Endothelial cell of umbilical vein (primary cell): ENCODE measurements around the gene TBC1D16. TPM values are rescaled to one million over a fixed set of nuclear protein-coding genes. Genes with fewer than 3 reads are reported as not detected.

Experiments
- BruUV-seq: library from RNA; stranded (reverse); fragments of 400-500 nt; replicated peaks from 2 replicates; lab custom pipeline; 2021; lab: Mats Ljungman, UMichigan
- CTCF ChIA-PET: fragments of 300-600, 350-600 bp; sonication (Branson Sonifier 250); formaldehyde crosslinking; loops from one replicate; lab custom pipeline; 2021; ENCODE audit warnings: antibody characterized with exemption, inconsistent platforms; lab: Charles Lee
- POLR2A ChIA-PET: fragments of 300-600, 350-600 bp; sonication (Branson Sonifier 250); formaldehyde crosslinking; loops from one replicate; lab custom pipeline; 2021; ENCODE audit warnings: antibody characterized with exemption, inconsistent platforms; lab: Charles Lee
- DNase-seq: peaks from one replicate; pipeline ENCODE4 v3.0.0-alpha.2; 2011; ENCODE audit warnings: low read depth, low spot score
- FAIRE-seq: peaks from 2 replicates; lab custom pipeline; 2011; peaks lifted over from hg19 to GRCh38; lab: Jason Lieb, UNC
- H2AFZ ChIP-seq: 2 replicates; pipeline ENCODE4 v1.6.0; 2012; ENCODE audit warnings: low read depth, low read length, control low read depth, inconsistent platforms
- H3K27ac ChIP-seq: 2 replicates; pipeline ENCODE4 v1.5.1; 2011; ENCODE audit warnings: low read depth, mild to moderate bottlenecking, control low read depth, low read length, moderate library complexity; ENCODE audit not compliant: insufficient read depth
- H3K27me3 ChIP-seq, 2 experiments: 2 replicates each; pipeline versions ENCODE4 v1.6.0 to v1.6.1; 2011; ENCODE audit warnings: low read length in 2 of 2, mixed read lengths in 1 of 2; ENCODE audit not compliant: control insufficient read depth in 2 of 2, insufficient read depth in 2 of 2
- H3K36me3 ChIP-seq, 2 experiments: 2 replicates in 1 of 2; 3 replicates in 1 of 2; pipeline ENCODE4 v1.5.1; 2011; ENCODE audit warnings: low read length in 2 of 2, mild to moderate bottlenecking in 1 of 2, moderate library complexity in 1 of 2; ENCODE audit not compliant: control insufficient read depth in 2 of 2, insufficient read depth in 2 of 2; ENCODE audit errors: extremely low read depth in 1 of 2
- H3K4me1 ChIP-seq: 3 replicates; pipeline ENCODE4 v1.5.1; 2011; ENCODE audit warnings: mild to moderate bottlenecking, low read length; ENCODE audit not compliant: control insufficient read depth, insufficient read depth; ENCODE audit errors: extremely low read depth
- H3K4me2 ChIP-seq: 2 replicates; pipeline ENCODE4 v1.6.1; 2011; ENCODE audit warnings: low read length, control low read depth, mixed read lengths; ENCODE audit not compliant: insufficient read depth
- H3K4me3 ChIP-seq, 3 experiments: fragments of 200-600 bp in 1 of 3; sonication (generic), shearing (Covaris generic) in 1 of 3; replicated peaks in 1 of 3; 2 replicates each; pipeline ENCODE4 v1.5.1; 2011 to 2016; ENCODE audit warnings: control low read depth in 3 of 3, low read length in 3 of 3, mild to moderate bottlenecking in 2 of 3, inconsistent platforms in 1 of 3, low read depth in 1 of 3, moderate library complexity in 1 of 3; ENCODE audit not compliant: insufficient read depth in 1 of 3
- H3K79me2 ChIP-seq: 2 replicates; pipeline ENCODE4 v1.6.0; 2012; ENCODE audit warnings: low read length, inconsistent platforms; ENCODE audit not compliant: control insufficient read depth, insufficient read depth
- H3K9ac ChIP-seq: replicated peaks from 2 replicates; pipeline ENCODE3; 2011; ENCODE audit warnings: low read length, control low read depth; ENCODE audit not compliant: insufficient read depth; ENCODE audit errors: extremely low read depth
- H3K9me1 ChIP-seq: replicated peaks from 3 replicates; pipeline ENCODE4 v1.6.0; 2011; ENCODE audit warnings: mild to moderate bottlenecking, low read length; ENCODE audit not compliant: control insufficient read depth, insufficient read depth; ENCODE audit errors: extremely low read depth
- H3K9me3 ChIP-seq: replicated peaks from 2 replicates; pipeline ENCODE4 v1.5.1; 2012; ENCODE audit warnings: low read length, inconsistent platforms; ENCODE audit not compliant: control insufficient read depth, insufficient read depth
- H4K20me1 ChIP-seq: replicated peaks from 2 replicates; pipeline ENCODE3; 2011; ENCODE audit warnings: mild to moderate bottlenecking, low read length; ENCODE audit not compliant: control insufficient read depth, insufficient read depth; ENCODE audit errors: extremely low read depth
- EZH2 ChIP-seq: IDR thresholded peaks from 2 replicates; pipeline ENCODE4 v1.6.1; 2012; ENCODE audit warnings: borderline replicate concordance, low read depth, mild to moderate bottlenecking, moderate library complexity, low read length, inconsistent platforms; ENCODE audit not compliant: severe bottlenecking
- FOS ChIP-seq: IDR thresholded peaks from 2 replicates; pipeline ENCODE4 v1.6.1; 2011; ENCODE audit warnings: mild to moderate bottlenecking, low read length, moderate library complexity, borderline replicate concordance; ENCODE audit not compliant: insufficient read depth
- GATA2 ChIP-seq: IDR thresholded peaks from 2 replicates; pipeline ENCODE4 v1.7.0; 2011; ENCODE audit warnings: low read depth, mild to moderate bottlenecking, moderate library complexity, mixed read lengths, low read length; ENCODE audit not compliant: insufficient read length, insufficient read depth
- MYC ChIP-seq: IDR thresholded peaks from one replicate; pipeline ENCODE4 v1.6.1; 2011; ENCODE audit warnings: mild to moderate bottlenecking, low read depth, low read length
- POLR2A ChIP-seq: IDR thresholded peaks from 2 replicates; pipeline ENCODE4 v1.6.1; 2012; ENCODE audit warnings: low read depth, mild to moderate bottlenecking, control low read depth, low read length
- POLR2AphosphoS5 ChIP-seq: IDR thresholded peaks from 2 replicates; pipeline ENCODE4 v1.6.1; 2012; ENCODE audit warnings: low read depth, mild to moderate bottlenecking, control low read depth, low read length, moderate library complexity; ENCODE audit not compliant: insufficient read depth
- dilution Hi-C: fragments of 300-500 bp; cut with MboI; formaldehyde crosslinking; loops from one replicate; pipeline ENCODE4 v1.15.0; 2019; ENCODE audit warnings: low sequenced_read_pairs; ENCODE audit not compliant: extremely low pct_ligation_motif_present
- intact Hi-C: fragments of 100-400 bp; cut with micrococcal nuclease; formaldehyde crosslinking; loops from one replicate; pipeline ENCODE4 v1.10.0; 2022
- polyA plus RNA-seq, 4 experiments: library from polyadenylated mRNA; depleted of rRNA in 3 of 4; stranded (reverse) in 3 of 4; unstranded in 1 of 4; fragments of >200 nt; gene quantifications; 2 replicates each; pipeline versions ENCODE4 v1.2.1 to v1.2.3, GENCODE V29; 2011 to 2012; ENCODE audit warnings: missing spikeins in 1 of 4
- total RNA-seq: library from RNA; stranded (reverse); gene quantifications from 2 replicates; pipeline ENCODE4 v1.2.3, GENCODE V29; 2021
- TF ChIP-seq, protein P1 (sequence below), 2 donors: IDR thresholded peaks; 1 replicate in 1 of 2; 2 replicates in 1 of 2; pipeline ENCODE4 v1.5.1; 2011; ENCODE audit warnings: low read length in 2 of 2, mild to moderate bottlenecking in 2 of 2, moderate library complexity in 2 of 2, control low read depth in 1 of 2, inconsistent platforms in 1 of 2, low read depth in 1 of 2; ENCODE audit not compliant: insufficient read depth in 1 of 2; ENCODE audit errors: extremely low read depth in 1 of 2
- TF ChIP-seq, protein P2 (sequence below): IDR thresholded peaks from 2 replicates; pipeline ENCODE4 v1.6.1; 2011; ENCODE audit not compliant: insufficient read depth, insufficient read length

The TBC1D16 gene
- total and polyA plus RNA-seq, 2 donors (not counting 3 experiments of a cell fraction or from before 2014, with no cell fraction given), result 12.9 to 48.6 TPM

DNA sequence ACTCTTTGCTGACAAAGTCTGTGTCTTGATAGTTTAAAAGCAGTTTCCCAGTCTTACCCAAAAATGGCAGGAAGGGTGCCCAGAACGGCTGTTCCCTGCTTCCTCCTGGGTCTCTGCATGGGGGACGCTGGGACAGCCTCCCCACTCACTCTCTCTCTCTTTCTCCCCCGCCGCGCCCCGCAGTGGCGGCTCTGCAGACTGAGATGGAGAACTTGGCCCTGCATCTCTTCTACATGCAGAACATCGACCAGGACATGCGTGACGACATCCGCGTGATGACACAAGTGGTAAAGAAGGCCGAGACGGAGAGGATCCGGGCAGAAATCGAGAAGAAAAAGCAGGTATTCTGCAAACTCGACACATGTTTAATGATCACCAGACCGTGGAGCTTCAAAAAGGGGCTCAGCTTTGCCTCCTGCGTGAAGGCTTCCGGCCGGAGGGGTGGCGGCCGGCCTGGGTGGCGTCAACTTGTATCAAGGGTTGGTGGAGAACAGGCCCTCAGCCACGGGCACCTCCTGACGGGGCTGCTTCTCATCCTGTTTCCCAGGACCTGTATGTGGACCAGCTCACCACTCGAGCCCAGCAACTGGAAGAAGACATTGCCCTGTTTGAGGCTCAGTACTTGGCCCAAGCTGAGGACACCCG, 22.8 kb upstream of the TBC1D16 start:
- no TSS peak for BruUV-seq
- CTCF ChIA-PET, result interaction anchor here (0.6 to 2.9 kb wide), 2 partner anchors 40 to 51 kb away, joined by 3 to 10 read pairs; no protein-coding TSS in a partner anchor
- H3K27me3 ChIP-seq, result no peaks in the 10 kb centered on the region
- intact Hi-C loops, result no loop called here
- no peaks in the 10 kb centered on the region for H3K36me3 ChIP-seq
- H4K20me1 ChIP-seq, result no peaks in the 10 kb centered on the region
- no peak overlapping the region for H3K27ac ChIP-seq
- H3K4me3 ChIP-seq, result no peak overlapping the region
- dilution Hi-C loops, result no loop called here
- no peak overlapping the region for H3K4me2 ChIP-seq
- H2AFZ ChIP-seq, result no peak overlapping the region
- H3K4me1 ChIP-seq, result no peaks in the 10 kb centered on the region
- FAIRE-seq, result no peak
- no peak for DNase-seq
- TF ChIP-seq POLR2AphosphoS5 (no peak), EZH2 (no peak), POLR2A (no peak), MYC (no peak), FOS (no peak), GATA2 (no peak)
- TF ChIP-seq, protein P1, sequence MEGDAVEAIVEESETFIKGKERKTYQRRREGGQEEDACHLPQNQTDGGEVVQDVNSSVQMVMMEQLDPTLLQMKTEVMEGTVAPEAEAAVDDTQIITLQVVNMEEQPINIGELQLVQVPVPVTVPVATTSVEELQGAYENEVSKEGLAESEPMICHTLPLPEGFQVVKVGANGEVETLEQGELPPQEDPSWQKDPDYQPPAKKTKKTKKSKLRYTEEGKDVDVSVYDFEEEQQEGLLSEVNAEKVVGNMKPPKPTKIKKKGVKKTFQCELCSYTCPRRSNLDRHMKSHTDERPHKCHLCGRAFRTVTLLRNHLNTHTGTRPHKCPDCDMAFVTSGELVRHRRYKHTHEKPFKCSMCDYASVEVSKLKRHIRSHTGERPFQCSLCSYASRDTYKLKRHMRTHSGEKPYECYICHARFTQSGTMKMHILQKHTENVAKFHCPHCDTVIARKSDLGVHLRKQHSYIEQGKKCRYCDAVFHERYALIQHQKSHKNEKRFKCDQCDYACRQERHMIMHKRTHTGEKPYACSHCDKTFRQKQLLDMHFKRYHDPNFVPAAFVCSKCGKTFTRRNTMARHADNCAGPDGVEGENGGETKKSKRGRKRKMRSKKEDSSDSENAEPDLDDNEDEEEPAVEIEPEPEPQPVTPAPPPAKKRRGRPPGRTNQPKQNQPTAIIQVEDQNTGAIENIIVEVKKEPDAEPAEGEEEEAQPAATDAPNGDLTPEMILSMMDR (IDR thresholded peaks at IDR 0.05; ENCODE audit: extremely low read depth in 1 of 2, insufficient read depth in 1 of 2, low read depth in 1 of 2, low read length in 2 of 2), result no peak
- TF ChIP-seq, protein P2, sequence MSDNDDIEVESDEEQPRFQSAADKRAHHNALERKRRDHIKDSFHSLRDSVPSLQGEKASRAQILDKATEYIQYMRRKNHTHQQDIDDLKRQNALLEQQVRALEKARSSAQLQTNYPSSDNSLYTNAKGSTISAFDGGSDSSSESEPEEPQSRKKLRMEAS, result no peak
- H3K9ac ChIP-seq, result no peak overlapping the region
- H3K9me1 ChIP-seq, result no peaks in the 10 kb centered on the region
- POLR2A ChIA-PET, result no interaction called here
- no peaks in the 10 kb centered on the region for H3K9me3 ChIP-seq
- no peaks in the 10 kb centered on the region for H3K79me2 ChIP-seq
